A549 (cell line): ENCODE measurements around the gene S100A8.

Source experiments
- BCL3 ChIP-seq: fragments of >200 bp; sonication (Bioruptor Twin); formaldehyde crosslinking; IDR thresholded peaks from 3 replicates; pipeline ENCODE4 v1.6.1; 2016
- CEBPB ChIP-seq, 2 experiments: fragments of >200 bp in 1 of 2; sonication (Bioruptor Twin) in 1 of 2; formaldehyde crosslinking in 1 of 2; IDR thresholded peaks; 2 replicates each; pipeline ENCODE4 v1.6.1; 2012 to 2016
- CHD4 ChIP-seq: fragments of 200-600 bp; sonication (generic); IDR thresholded peaks from 2 replicates; pipeline ENCODE4 v1.6.1; 2016; ENCODE audit warnings: antibody characterized with exemption, mild to moderate bottlenecking, borderline replicate concordance
- CTCF ChIP-seq: fragments of >200 bp; sonication (Bioruptor Twin); formaldehyde crosslinking; IDR thresholded peaks from 3 replicates; pipeline ENCODE4 v1.5.1; 2016
- EP300 ChIP-seq, 2 experiments: fragments of >200 bp; sonication (Bioruptor Twin); formaldehyde crosslinking; IDR thresholded peaks; 2 replicates in 1 of 2; 3 replicates in 1 of 2; pipeline ENCODE4 v1.6.1; 2016 to 2017
- ESRRA ChIP-seq: fragments of 150-350 bp; IDR thresholded peaks from 2 replicates; pipeline ENCODE4 v1.6.1; 2014; ENCODE audit warnings: mild to moderate bottlenecking, low read length, borderline replicate concordance
- HES2 ChIP-seq: fragments of >200 bp; sonication (Bioruptor Twin); formaldehyde crosslinking; IDR thresholded peaks from 2 replicates; pipeline ENCODE4 v1.6.1; 2016
- HOXA7 ChIP-seq: fragments of 250-450 bp; sonication (Bioruptor Pico); IDR thresholded peaks from 2 replicates; pipeline ENCODE4 v1.5.0; 2020; ENCODE audit warnings: mild to moderate bottlenecking, moderate library complexity
- MAX ChIP-seq: IDR thresholded peaks from 2 replicates; pipeline ENCODE4 v1.6.1; 2012
- RFX5 ChIP-seq: fragments of 450-650 bp; IDR thresholded peaks from 2 replicates; pipeline ENCODE4 v1.7.1; 2014; ENCODE audit warnings: antibody characterized with exemption, mild to moderate bottlenecking, moderate library complexity
- RNF2 ChIP-seq: fragments of 200-600 bp; sonication (generic); IDR thresholded peaks from 2 replicates; pipeline ENCODE4 v1.6.1; 2016; ENCODE audit warnings: low read depth, mild to moderate bottlenecking, antibody characterized with exemption, moderate library complexity, borderline replicate concordance
- USF2 ChIP-seq: fragments of 450-650 bp; IDR thresholded peaks from 2 replicates; pipeline ENCODE4 v1.6.1; 2014; ENCODE audit warnings: antibody characterized with exemption

- TF ChIP-seq CTCF (no peak), EP300 (IDR thresholded peaks at IDR 0.05) (no peak), CEBPB (IDR thresholded peaks at IDR 0.05) (no peak), USF2 (no peak), RFX5 (no peak), MAX (no peak), HES2 (no peak), HOXA7 (CRISPR knock-in tag) (no peak), RNF2 (no peak), ESRRA (no peak), CHD4 (no peak), BCL3 (no peak)
Observed at GRCh38 chr1:153428791-153429190, 37.9 kb upstream of the S100A8 start.
